Breast epithelium (tissue), 4 donors: ENCODE results near the gene BACH2. TPM values are rescaled to one million over a fixed set of nuclear protein-coding genes. Genes with fewer than 3 reads are reported as not detected.
"Not testable (repeated sequence)": the region's sequence is repeated elsewhere in the genome, so short reads cannot be mapped to it uniquely, and the experiment has no call there.

Experiments used
- DNase-seq, 2 donors: peaks; one replicate each; pipeline ENCODE4 v3.0.0-alpha.2; 2019; ENCODE audit warnings: low spot score in 2 of 2
- H3K27ac ChIP-seq, 2 donors: fragments of 200-600 bp; sonication (generic) in 1 of 2; one replicate each; pipeline ENCODE4 v1.5.1; 2016 to 2019; ENCODE audit warnings: mild to moderate bottlenecking in 1 of 2
- H3K27me3 ChIP-seq, 2 donors: fragments of 200-600 bp; sonication (generic) in 1 of 2; one replicate each; pipeline versions ENCODE4 v1.5.1 to v1.6.0; 2017 to 2019; ENCODE audit warnings: control low read depth in 1 of 2, mild to moderate bottlenecking in 1 of 2
- H3K36me3 ChIP-seq: fragments of 200-600 bp; one replicate; pipeline ENCODE4 v1.5.1; 2019
- H3K4me1 ChIP-seq, 2 donors: fragments of 200-600 bp; sonication (generic); one replicate each; pipeline ENCODE4 v1.5.1; 2016 to 2019; ENCODE audit warnings: control low read depth in 1 of 2
- H3K4me3 ChIP-seq, 3 donors: fragments of 200-600 bp; sonication (generic); 1 replicate in 2 of 3; 2 replicates in 1 of 3; pipeline ENCODE4 v1.5.1; 2016 to 2019; ENCODE audit warnings: mild to moderate bottlenecking in 3 of 3, moderate library complexity in 2 of 3
- H3K9me3 ChIP-seq, 2 donors: fragments of 200-600 bp; sonication (generic) in 1 of 2; one replicate each; pipeline ENCODE4 v1.5.1; 2016 to 2019; ENCODE audit warnings: control low read depth in 1 of 2
- CTCF ChIP-seq, 3 donors: fragments of 450-650 bp; IDR thresholded peaks; one replicate each; pipeline ENCODE4 v1.5.1; 2016 to 2017; ENCODE audit warnings: antibody characterized with exemption in 3 of 3, mild to moderate bottlenecking in 3 of 3, moderate library complexity in 3 of 3
- POLR2A ChIP-seq: fragments of 450-650 bp; IDR thresholded peaks from one replicate; pipeline ENCODE4 v1.6.1; 2016; ENCODE audit warnings: antibody characterized with exemption, mild to moderate bottlenecking, moderate library complexity
- POLR2AphosphoS5 ChIP-seq, 3 donors: sonication (generic); formaldehyde crosslinking; IDR thresholded peaks; one replicate each; pipeline ENCODE4 v1.6.1; 2017; ENCODE audit warnings: antibody characterized with exemption in 3 of 3
- intact Hi-C: fragments of 100-400 bp; cut with DNase I; formaldehyde crosslinking; loops from one replicate; pipeline ENCODE4 v1.15.1; 2023; ENCODE audit warnings: low total_unique reads
- total RNA-seq, 3 donors: library from RNA; depleted of rRNA; stranded (reverse); fragments of >200 nt; gene quantifications; one replicate each; pipeline ENCODE4 v1.1.0, GENCODE V29; 2016

The BACH2 gene
- total RNA-seq, 3 donors from 2014 or later = 6.2 to 13.8 (median 7.0) TPM

GRCh38 chr6:90169374-90169773, 127.3 kb downstream of the BACH2 start:
- DNase-seq = no peak
- H3K27ac ChIP-seq = no peak overlapping the region
- no peaks in the 10 kb centered on the region for H3K36me3 ChIP-seq
- intact Hi-C loops = no loop called here
- TF ChIP-seq CTCF (IDR thresholded peaks at IDR 0.05) (no peak), POLR2AphosphoS5 (IDR thresholded peaks at IDR 0.05) (no peak), POLR2A (no peak)
- no peaks in the 10 kb centered on the region for H3K4me1 ChIP-seq
- no peaks in the 10 kb centered on the region for H3K9me3 ChIP-seq
- no peak overlapping the region for H3K4me3 ChIP-seq
- H3K27me3 ChIP-seq = no peaks in the 10 kb centered on the region

GRCh38 chr6:90168693-90169131, 127.9 kb downstream of the BACH2 start:
- H3K36me3 ChIP-seq = no peaks in the 10 kb centered on the region
- no peak for DNase-seq
- intact Hi-C loops = no loop called here
- no peaks in the 10 kb centered on the region for H3K9me3 ChIP-seq
- H3K4me3 ChIP-seq = no peak overlapping the region
- H3K4me1 ChIP-seq = no peaks in the 10 kb centered on the region
- H3K27ac ChIP-seq = no peak overlapping the region
- no peak for TF ChIP-seq POLR2A
- H3K27me3 ChIP-seq = no peaks in the 10 kb centered on the region

GRCh38 chr6:90167514-90168379, 128.9 kb downstream of the BACH2 start:
- no peak for TF ChIP-seq POLR2AphosphoS5 (IDR thresholded peaks at IDR 0.05)
- no peak for TF ChIP-seq CTCF (IDR thresholded peaks at IDR 0.05)
- no peak for TF ChIP-seq POLR2A
- Histone ChIP-seq H3K27me3 (no peaks in the 10 kb centered on the region), H3K36me3 (no peaks in the 10 kb centered on the region), H3K9me3 (no peaks in the 10 kb centered on the region), H3K27ac (no peak overlapping the region), H3K4me3 (no peak overlapping the region), H3K4me1 (no peaks in the 10 kb centered on the region)
- intact Hi-C loops = no loop called here
- DNase-seq = no peak

DNA sequence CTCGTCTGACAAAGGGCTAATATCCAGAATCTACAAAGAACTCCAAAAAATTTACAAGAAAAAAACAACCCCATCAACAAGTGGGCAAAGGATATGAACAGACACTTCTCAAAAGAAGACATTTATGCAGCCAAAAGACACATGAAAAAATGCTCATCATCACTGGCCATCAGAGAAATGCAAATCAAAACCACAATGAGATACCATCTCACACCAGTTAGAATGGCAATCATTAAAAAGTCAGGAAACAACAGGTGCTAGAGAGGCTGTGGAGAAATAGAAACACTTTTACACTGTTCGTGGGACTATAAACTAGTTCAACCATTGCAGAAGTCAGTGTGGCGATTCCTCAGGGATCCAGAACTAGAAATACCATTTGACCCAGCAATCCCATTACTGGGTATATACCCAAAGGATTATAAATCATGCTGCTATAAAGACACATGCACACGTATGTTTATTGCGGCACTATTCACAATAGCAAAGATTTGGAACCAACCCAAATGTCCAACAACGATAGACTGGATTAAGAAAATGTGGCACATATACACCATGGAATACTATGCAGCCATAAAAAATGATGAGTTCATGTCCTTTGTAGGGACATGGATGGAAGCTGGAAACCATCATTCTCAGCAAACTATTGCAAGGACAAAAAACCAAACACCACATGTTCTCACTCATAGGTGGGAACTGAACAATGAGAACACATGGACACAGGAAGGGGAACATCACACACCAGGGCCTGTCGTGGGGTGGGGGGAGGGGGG, 130.3 kb downstream of the BACH2 start:
- intact Hi-C loops, H3K27me3 ChIP-seq, H3K4me1 ChIP-seq, H3K27ac ChIP-seq, H3K9me3 ChIP-seq, H3K36me3 ChIP-seq, DNase-seq, H3K4me3 ChIP-seq: not testable (repeated sequence)

- no peaks in the 10 kb centered on the region for H3K9me3 ChIP-seq
- intact Hi-C loops = no loop called here
- peaks cover 0 to 4% of the 10 kb centered on the region in 2 donors for H3K4me1 ChIP-seq
- H3K27ac ChIP-seq = no peak overlapping the region
- DNase-seq = no peak
- no peaks in the 10 kb centered on the region for H3K27me3 ChIP-seq
- TF ChIP-seq CTCF (IDR thresholded peaks at IDR 0.05) = no peak
- no peak for TF ChIP-seq POLR2A
- no peak for TF ChIP-seq POLR2AphosphoS5 (IDR thresholded peaks at IDR 0.05)
- H3K4me3 ChIP-seq = no peak overlapping the region
- no peaks in the 10 kb centered on the region for H3K36me3 ChIP-seq
Measured at GRCh38 chr6:90162648-90163387, 133.8 kb downstream of the BACH2 start.
